ENCODE data around the gene LARP7.
"Not testable (repeated sequence)": the region's sequence is repeated elsewhere in the genome, so short reads cannot be mapped to it uniquely, and the experiment has no call there.

Gene LARP7

DNA sequence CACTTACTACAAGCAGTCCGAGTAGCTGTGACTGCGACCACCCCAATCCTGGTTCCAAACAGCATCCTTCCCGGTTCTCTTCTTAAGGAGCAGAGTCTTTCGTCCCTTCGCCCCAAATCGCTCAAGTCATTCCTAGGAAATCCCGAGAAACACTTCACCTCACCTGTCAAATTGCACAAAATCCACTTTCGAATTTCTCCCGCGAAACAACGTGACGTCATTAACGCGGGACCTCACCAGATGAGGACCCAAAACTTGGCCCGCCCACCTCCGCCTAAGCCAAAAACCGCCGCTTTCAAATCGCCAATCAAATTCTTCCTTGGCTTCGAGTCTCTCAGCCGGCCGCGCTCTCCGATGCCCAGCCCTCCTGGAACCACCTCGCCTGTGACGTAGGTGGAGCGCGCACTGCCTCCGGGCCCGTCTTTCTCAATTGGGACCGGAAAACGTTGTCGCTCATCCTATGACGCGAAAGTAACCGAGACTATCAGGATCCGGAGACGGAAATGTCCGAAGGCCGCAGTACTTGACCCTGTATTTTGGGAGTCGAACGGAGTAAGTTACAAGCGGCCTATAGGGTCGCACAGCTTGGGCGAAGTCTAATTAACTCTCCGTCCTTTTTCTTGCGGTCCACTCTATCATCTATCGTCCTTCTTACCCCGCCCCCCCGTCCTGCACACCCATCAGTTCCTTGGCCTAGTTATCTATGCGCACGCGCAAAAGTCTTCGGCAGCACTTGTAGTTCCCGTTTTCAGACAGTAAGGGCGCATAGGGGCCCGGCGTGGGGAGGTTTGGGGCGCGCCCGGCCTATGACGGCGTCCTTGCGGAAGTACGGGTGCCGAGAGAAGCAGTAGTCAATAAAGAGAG, at the start of gene LARP7, which contains the start of gene ZGRF1:
Gene LARP7, plus strand, starts transcription at position 456 of the 864 bp plus-strand sequence. CDS start 7,527 bp downstream, outside the sequence.
Gene ZGRF1, minus strand, starts transcription at position 222 of the 864 bp plus-strand sequence. CDS start 3,733 bp downstream, outside the sequence.
- peak; percentile 98 for DNase-seq (ENCODE audit: low read depth)

DNA sequence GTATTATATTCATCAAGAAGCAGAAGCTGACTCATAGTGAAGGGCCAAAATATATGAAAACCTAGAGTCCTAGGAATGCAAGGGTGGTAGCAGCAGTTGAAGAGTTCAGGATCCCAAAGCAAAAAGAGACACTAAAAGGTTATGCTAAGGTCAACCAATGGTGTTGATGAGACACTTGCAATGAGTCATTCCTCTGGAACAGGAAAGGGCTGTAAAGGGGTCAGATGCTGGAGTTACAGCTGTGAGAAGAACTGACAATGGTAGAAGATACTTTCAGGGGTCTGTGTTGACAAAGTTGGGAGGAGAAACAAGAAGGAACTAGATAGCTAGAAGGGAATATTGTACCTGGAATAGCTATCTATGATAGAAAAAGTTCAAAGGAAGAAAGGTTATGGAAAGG, 47.7 kb upstream of the LARP7 start:
- peak; percentile 47 for DNase-seq (ENCODE audit: low read depth)

DNA sequence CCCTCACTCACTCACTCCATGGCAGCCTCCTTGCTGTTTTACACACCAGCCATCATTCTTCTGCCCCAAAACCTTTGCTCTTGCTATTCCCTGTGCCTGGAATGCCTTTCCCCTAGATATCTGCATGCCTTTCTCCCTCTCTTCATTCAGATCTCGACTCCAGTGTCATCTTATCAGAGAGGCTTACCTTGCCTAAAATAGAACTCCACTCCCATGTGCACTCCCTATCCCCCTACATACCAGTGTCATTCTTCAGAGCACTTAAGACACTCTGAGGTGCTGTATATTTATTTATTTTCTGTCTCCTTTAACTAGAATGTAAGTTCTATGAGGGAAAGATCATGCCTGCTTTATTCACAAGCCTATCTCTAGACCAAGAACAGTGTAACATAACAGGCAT, 45.4 kb upstream of the LARP7 start:
- no peak for DNase-seq (ENCODE audit: low read depth)

DNA sequence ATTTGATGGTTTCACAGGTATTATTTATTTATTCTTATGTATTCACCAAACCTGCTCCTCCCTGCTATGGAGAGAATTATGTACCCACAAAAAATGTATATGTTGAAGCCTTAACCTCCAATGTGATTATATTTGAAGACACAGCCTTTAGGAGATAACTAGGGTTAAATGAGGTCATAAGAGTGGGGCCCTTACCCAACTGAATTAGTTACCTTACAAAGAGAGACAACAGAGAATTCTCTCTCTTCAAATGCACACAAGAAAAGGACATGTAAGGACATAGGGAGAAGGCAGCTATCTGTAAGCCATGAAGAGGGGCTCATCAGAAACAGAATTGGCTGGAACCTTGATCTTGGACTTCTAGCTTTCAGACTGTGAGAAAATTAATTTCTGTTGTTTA, 44.2 kb upstream of the LARP7 start:
- DNase-seq (ENCODE audit: low read depth) = no peak

DNA sequence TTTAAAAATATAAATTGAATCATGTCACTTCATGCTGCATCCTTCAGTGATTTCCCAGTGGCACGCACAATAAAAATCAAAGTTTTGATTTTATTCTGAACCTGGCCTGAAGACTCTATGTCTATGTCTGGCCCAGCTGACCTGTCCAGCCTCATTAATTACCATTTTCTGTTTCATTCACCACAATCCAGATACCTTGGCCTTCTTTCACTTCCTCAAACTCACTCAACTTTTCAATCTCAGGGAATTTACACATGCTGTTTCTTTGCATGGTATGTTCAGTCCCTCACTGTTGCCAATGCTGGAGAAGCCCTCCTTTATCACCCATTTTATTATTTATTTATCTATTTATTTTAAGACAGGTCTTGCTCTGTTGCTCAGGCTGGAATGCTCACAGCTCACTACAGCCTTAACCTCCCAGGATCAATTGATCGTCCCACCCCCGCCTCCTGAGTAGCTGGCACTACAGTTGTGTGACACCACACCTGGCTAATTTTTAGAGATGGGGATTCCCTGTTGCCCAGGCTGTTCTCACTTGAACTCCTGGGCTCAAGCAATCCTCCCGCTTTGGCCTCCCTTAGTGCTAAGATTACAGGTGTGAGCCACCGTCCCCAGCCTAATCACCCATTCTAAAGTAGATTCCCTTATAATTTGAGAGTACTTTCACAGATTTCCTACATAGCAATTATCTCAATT, 43.4 kb upstream of the LARP7 start:
- DNase-seq (ENCODE audit: low read depth) = no peak

DNA sequence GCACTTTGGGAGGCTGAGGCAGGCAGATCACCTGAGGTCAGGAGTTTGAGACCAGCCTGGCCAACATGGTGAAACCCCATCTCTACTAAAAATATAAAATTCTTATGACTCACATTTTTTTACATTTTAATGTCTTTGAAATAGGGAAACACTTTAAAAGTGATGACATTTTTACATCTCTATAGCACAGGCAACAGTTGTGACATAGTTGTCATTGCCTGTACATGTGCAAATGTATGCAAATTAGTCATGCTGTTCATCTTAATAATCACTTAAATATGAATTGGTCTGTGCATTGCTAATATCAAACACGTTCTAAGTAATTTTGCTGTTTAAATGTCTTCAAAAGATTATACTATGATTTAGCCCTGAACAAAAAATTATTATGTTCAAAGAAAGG, 42.0 kb upstream of the LARP7 start:
- no peak for DNase-seq (ENCODE audit: low read depth)

DNA sequence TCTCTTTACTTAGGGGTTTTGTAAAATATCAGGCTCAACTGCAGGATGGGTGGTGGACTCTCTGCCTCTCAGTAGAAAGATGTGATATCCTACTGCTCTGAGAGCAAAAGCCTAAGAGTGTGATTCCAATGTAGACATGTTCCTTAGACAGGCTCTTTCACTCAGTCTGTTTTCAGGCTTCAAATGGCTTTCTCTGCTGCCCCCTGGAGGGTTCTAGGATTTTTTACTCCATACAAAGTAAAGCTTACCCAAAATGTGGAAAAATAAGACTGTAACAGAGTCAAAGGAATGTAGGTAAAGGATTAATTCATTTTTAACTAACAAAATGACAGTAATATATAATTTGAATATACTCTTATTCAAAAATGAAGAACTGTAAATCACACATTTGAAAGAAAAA, 32.4 kb upstream of the LARP7 start:
- peak; percentile 62 for DNase-seq (ENCODE audit: low read depth)

DNA sequence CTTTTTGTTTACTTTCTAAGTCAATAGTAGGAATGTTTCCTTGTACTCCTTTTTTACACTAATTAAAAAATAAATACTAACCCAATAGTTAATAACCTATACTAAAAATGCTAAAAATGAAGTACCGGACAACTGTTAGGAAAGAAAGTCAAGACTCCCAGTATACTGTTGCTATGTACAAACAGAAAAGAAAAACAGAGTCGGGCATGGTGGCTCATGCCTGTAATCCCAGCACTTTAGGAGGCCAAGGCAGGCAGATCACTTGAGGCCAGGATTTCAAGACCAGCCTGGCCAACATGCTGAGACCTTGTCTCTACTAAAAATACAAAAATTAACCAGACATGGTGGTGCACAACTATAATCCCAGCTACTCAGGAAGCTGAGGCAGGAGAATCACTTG, 24.1 kb upstream of the LARP7 start:
- DNase-seq (ENCODE audit: low read depth) = not testable (repeated sequence)

DNA sequence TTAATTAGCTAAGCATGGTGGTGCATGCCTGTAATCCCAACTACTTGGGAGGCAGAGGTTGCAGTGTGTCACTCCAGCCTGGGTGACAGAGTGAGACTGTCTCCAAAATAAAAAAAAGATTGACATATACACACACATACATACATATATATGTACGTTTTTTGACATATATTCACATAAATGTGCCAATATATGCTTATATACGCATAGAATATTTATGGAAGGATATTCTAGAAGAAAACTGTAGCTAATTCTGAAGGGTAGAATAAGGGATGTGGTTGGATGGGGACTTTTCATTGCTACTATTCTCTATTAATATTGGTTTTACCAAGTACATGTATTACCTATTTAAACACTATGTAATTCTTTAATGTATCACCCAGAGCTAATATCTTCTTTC, 20.0 kb upstream of the LARP7 start:
- no peak for DNase-seq (ENCODE audit: low read depth)

DNA sequence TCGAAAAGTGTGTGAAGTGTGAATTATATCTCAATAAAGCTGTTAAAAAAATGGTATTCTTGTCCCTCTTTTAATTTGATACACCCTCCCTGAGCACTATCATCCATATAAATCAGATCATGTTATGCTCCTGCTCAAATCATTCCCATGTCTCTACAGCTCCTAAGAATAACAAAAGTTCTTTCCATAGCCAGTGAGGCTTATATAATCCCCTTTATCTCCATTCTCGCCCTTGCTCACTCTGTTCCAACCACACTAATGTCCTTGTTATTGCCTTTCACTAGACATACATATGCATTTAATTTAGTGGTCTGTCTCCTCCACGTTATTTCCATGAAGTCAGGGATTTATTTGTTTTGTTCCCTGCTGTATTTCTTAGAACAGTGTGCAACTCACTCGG, 10.7 kb upstream of the LARP7 start:
- DNase-seq (ENCODE audit: low read depth) = no peak

DNA sequence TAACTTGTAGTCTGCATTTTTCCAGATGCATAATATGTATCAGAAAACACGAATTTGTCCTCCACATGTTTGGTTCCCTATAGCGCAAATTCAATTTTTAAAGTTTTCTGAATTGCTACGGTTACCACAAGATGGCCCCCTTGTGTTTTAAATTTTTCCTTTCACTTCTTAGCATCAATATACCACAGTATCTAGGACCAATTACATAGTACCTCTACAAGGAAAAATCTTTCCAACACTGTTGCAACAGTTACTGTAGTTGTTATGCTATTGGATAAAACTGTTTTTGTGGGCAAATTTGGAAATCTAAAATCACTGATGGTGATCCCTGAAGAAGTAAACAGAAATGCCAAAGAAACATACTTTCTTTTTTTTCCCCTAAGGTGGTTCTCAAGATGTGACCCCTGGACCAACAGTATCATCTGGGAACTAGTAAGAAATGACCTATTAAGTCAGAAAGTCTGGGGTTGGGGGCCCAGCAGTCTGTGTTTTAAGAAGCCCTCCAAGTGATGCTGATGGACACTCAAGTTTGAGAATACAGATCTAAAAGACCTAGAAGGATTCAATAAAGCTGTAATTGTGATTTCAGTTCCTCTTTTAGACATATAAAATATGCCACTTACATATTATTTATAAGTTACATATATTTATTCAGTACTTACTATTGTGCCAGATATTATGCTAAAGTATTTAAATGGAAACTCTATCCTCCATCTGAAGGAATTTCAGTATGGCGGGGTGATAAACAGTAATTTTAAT, 3.3 kb upstream of the LARP7 start:
- DNase-seq (ENCODE audit: low read depth) = peak; percentile 52

DNA sequence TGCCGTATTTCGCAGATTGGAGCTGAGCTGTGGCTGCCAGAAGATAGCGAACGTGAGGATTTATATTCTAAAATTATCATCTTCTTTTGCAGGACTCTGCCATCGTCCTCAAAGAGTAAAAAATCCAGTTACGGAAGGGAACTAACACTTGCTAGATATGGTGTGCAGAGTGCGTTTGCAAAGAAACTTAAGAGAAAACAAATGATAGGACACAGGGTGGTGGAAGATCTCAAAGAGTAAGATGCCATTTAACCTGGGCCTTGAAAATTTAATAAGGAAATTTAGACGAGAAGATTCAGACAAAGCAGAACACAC, 566 bp downstream of the LARP7 start:
- DNase-seq (ENCODE audit: low read depth) = no peak

DNA sequence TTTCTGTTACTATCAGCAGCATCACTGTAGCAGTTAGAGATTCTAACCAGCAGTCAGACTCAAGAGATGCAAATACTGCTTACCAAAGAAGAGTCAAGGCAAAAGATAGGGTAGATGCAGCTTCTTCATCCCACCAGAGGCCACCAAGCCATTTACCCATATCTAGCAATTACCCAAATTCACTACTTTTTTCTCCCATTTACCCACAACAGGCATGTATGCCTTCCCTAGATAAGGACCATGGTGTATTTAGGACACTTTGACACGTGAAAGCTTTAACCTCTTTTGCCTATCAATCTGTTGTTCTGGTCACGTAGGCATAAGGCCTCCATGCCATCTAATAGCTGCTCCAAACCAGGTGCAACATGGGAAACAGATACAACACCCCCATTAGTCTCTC, 5.6 kb downstream of the LARP7 start:
- DNase-seq (ENCODE audit: low read depth) = no peak

DNA sequence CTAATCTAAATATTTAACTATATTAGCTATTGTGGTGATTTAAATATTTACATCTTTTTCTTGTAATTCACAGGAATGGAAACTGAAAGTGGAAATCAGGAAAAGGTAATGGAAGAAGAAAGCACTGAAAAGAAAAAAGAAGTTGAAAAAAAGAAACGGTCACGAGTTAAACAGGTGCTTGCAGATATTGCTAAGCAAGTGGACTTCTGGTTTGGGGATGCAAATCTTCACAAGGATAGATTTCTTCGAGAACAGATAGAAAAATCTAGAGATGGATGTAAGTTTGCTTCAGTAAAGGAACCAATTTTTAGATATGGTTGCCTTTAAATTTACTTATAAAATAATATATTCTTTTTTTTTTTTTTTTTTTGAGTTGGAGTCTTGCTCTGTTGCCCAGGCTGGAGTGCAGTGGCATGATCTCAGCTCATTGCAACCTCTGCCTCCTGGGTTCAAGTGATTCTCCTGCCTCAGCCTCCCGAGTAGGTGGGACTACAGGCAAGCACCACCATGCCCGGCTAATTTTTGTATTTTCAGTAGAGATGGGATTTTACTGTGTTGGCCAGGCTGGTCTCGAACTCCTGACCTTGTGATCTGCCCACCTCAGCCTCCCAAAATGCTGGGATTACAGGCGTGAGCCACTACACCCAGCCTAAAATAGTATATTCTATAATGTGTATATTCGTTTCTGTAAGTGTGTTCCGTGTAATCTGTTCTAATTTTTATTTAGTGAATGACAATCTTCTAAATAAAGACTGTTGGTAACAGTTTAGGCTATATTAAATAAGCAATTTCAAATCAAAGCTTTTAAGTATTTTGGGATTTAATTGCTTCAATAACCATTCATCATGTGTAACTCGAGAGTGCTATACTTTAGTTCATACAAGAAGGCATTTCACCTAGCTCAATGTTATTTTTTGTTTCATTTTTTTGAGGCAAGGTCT, 7.9 kb downstream of the LARP7 start:
- not testable (repeated sequence) for DNase-seq (ENCODE audit: low read depth)

DNA sequence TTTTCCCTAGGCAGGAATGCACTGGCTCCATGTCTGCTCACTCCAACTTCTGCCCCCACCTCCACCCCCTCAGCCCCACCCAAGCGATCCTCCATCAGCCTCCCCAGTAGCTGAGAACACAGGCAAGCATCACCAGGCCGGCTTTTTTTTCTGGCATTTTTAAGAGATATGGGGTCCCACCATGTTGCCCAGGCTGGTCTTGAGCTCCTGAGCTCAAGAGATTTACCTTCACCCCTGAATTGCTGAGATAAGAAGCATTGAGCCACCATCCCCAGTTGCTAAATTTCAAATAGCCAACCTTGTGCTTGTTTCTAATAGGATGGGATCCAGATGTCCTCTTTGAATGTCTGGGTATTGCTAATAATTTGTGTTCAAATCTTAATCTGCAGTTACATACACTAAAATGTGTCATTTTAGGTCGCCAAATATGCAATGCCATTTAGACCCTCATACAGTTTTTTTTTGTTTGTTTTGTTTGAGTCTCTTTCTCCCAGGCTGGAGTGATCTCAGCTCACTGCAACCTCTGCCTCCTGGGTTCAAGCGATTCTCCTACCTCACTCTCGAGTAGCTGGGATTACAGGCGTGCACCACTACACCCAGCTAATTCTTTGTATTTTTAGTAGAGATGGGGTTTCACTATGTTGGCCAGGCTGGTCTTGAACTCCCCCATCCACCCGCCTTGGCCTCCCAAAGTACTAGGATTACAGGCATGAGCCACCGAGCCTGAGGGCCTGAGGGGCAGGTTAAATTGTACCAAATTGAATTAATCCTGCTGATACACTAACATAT, 8.8 kb downstream of the LARP7 start:
- no peak for DNase-seq (ENCODE audit: low read depth)

DNA sequence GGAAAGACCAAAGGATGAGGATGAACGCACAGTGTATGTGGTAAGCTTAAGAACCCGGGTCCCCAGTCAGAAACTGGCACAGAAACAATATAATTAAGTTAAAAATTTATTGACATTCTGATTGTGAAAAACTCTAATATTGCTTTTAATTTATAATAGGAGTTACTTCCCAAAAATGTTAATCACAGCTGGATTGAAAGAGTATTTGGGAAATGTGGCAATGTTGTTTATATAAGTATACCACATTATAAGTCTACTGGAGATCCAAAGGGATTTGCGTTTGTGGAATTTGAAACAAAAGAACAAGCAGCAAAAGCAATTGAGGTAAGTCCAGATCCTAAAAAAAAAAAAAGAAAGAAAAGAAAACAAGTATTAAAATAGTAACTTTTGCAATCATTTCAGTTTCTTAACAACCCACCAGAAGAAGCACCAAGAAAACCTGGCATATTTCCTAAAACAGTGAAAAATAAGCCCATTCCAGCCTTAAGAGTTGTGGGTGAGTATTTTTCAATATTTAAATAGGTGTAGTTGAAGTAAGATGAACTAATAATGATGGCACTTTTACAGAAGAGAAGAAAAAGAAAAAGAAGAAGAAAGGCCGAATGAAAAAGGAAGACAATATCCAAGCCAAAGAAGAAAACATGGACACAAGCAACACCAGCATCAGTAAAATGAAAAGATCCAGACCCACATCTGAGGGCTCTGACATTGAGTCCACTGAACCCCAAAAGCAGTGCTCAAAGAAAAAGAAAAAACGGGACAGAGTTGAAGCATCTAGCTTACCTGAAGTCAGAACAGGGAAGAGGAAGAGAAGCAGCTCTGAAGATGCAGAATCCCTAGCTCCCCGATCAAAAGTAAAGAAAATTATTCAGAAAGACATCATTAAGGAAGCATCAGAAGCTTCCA, 9.9 kb downstream of the LARP7 start:
- no peak for DNase-seq (ENCODE audit: low read depth)

DNA sequence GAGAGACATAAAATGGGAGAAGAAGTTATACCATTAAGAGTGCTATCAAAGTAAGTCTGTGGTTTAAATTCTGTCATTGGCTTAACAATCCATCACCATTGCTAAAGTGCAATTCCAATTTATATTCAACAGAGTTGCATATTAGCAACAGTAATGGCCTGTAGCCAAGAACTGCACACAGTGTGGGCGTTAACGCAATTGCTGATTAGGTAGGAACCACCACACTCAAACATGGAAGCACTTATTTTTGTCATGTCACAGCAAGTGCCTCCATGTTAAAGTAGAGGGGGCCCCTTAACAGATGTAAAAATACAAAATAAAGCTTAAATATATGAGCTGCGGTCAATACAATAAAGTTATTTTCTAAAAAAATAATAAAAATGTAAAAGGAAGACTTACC, 10.8 kb downstream of the LARP7 start:
- no peak for DNase-seq (ENCODE audit: low read depth)

DNA sequence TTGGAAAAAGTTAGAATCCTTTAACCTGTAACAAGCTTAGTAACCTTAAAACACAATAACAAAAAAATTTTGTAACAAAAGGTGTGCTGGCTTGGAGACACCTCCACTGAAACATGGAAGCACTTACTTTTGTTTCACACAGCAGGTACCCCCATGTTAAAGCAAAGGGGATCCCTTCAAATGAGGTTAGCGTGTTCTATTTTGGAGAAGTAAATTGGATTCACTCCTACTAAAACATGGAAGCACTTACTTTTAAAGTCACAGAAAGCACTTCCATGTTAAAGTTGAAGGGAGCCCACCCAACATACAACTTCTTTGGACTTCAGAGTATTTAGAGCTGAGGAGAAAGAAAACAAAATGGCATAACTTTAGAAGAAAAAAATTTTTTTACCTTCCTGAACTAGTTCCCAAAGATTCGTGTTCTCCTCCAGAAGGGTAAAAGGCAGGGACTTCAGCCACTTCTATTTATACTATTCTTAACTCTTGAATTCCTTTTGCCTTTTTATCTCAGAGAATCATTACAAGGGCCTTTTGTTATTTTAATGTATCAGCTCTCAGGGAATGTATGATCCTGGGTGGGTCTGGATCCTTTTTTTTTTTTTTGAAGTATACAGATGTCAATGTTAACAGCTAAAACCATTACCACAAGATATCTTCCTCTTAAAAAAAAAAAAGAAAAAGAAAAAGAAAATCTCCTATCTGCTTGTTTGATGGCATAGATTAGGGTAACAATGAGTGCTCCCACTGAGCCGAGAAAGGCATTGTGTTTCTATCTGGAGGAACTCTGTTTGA, 11.5 kb downstream of the LARP7 start:
- DNase-seq (ENCODE audit: low read depth) = no peak

DNA sequence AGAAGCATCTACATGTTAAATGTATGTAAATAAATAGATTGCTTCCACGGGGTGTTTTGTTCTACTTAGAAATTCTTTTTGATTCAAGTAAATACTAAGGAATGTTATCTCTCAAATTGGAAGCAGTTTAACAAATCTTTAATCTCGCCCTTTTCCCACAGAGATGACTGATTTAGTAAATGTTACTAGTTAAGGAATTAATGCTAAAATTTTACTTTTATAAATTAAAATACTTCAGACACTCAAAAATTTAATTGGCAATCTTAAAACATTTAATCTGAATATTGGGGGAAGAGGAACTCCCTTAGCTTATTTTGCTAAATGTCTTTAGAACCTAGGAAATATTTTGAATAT, 12.1 kb downstream of the LARP7 start:
- DNase-seq (ENCODE audit: low read depth) = no peak

Data from ELR (cell line).